GM21737 (cell line): ENCODE results near the gene ALG1L2.
"Not testable (repeated sequence)": the region's sequence is repeated elsewhere in the genome, so short reads cannot be mapped to it uniquely, and the experiment has no call there.

Experiments used
- ATAC-seq: cut with Tn5 transposase; IDR thresholded peaks from one replicate; pipeline ENCODE4 v1.9.1; 2021; ENCODE audit warnings: mild to moderate bottlenecking, moderate library complexity; ENCODE audit not compliant: unreplicated experiment

ALG1L2 gene

GRCh38 chr3:130093741-130094391 is 12.2 kb downstream of the ALG1L2 start:
- ATAC-seq = peak; percentile 65

- not testable (repeated sequence) for ATAC-seq
Measured at GRCh38 chr3:130094491-130094941, 12.9 kb downstream of the ALG1L2 start.

- not testable (repeated sequence) for ATAC-seq
Measured at GRCh38 chr3:130095858-130096257, 14.2 kb downstream of the ALG1L2 start.

- not testable (repeated sequence) for ATAC-seq
Measured at GRCh38 chr3:130097096-130097495, 15.5 kb downstream of the ALG1L2 start.

GRCh38 chr3:130097690-130098638 is 16.3 kb downstream of the ALG1L2 start:
- ATAC-seq = not testable (repeated sequence)

- ATAC-seq = not testable (repeated sequence)
Measured at GRCh38 chr3:130098639-130099385, 17.2 kb downstream of the ALG1L2 start.

GRCh38 chr3:130102545-130102944 is 20.9 kb downstream of the ALG1L2 start:
- ATAC-seq = not testable (repeated sequence)

GRCh38 chr3:130104191-130104590 is 22.6 kb downstream of the ALG1L2 start:
- ATAC-seq = not testable (repeated sequence)

GRCh38 chr3:130107333-130107995 is 25.8 kb downstream of the ALG1L2 start:
- ATAC-seq = not testable (repeated sequence)

- ATAC-seq = not testable (repeated sequence)
Measured at GRCh38 chr3:130108836-130109585, 27.4 kb downstream of the ALG1L2 start.

- not testable (repeated sequence) for ATAC-seq
Measured at GRCh38 chr3:130110386-130111169, 28.9 kb downstream of the ALG1L2 start.

- ATAC-seq = peak; percentile 100
Measured at GRCh38 chr3:130111185-130111864, 29.7 kb downstream of the ALG1L2 start.

GRCh38 chr3:130111865-130112747 is 30.5 kb downstream of the ALG1L2 start:
- peak; percentile 48 for ATAC-seq

GRCh38 chr3:130112748-130113073 is 31.1 kb downstream of the ALG1L2 start:
- ATAC-seq = not testable (repeated sequence)

- ATAC-seq = not testable (repeated sequence)
Measured at GRCh38 chr3:130115400-130115799, 33.8 kb downstream of the ALG1L2 start.

- no peak for ATAC-seq
Measured at GRCh38 chr3:130117933-130118332, 36.3 kb downstream of the ALG1L2 start.

GRCh38 chr3:130119824-130120223 is 38.2 kb downstream of the ALG1L2 start:
- ATAC-seq = not testable (repeated sequence)
